Measurements from ENCODE around the gene PTPRF.

DNA sequence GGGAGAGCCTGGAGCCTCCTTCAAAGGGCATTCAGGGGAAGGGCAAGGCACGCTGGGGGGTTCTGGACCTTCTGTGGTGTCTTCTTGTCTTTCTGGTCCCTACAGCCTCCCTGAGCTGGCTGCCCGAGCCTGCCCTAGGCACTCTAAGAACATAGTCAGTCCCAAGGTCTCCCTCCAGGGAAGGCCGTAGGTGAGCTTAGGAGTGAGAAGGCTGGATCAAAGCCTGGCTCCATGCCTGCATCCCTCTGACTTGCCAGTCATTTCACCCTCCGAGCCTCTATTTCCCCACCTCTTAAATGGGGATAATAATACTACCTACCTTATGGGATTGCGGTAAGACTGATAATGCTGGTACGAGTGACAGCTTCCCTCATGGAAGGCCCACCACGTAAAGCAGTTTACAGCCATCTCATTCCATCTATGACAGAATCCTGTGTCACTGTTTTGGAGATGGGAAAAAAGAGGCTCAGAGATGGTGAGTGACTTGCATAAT lies 20.8 kb downstream of the PTPRF start:
- TF ChIP-seq, protein P1, sequence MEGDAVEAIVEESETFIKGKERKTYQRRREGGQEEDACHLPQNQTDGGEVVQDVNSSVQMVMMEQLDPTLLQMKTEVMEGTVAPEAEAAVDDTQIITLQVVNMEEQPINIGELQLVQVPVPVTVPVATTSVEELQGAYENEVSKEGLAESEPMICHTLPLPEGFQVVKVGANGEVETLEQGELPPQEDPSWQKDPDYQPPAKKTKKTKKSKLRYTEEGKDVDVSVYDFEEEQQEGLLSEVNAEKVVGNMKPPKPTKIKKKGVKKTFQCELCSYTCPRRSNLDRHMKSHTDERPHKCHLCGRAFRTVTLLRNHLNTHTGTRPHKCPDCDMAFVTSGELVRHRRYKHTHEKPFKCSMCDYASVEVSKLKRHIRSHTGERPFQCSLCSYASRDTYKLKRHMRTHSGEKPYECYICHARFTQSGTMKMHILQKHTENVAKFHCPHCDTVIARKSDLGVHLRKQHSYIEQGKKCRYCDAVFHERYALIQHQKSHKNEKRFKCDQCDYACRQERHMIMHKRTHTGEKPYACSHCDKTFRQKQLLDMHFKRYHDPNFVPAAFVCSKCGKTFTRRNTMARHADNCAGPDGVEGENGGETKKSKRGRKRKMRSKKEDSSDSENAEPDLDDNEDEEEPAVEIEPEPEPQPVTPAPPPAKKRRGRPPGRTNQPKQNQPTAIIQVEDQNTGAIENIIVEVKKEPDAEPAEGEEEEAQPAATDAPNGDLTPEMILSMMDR (IDR thresholded peaks at IDR 0.05; ENCODE audit: insufficient read depth, low read length, poor library complexity, severe bottlenecking), result no peak
- no peak for TF ChIP-seq EZH2phosphoT487 (conservative IDR thresholded peaks at IDR 0.05; ENCODE audit: low read length)
